ENCODE data around the gene GTF2B.
A peak's percentile ranks its signal among the peaks of the same experiment; 100 is the strongest.
"Not testable (repeated sequence)": the region's sequence is repeated elsewhere in the genome, so short reads cannot be mapped to it uniquely, and the experiment has no call there.

Gene GTF2B

GRCh38 chr1:88891318-88891950 lies at the start of gene GTF2B:
Gene GTF2B (minus strand): TSS chr1:88891567. CDS start chr1:88891499, 68 bp downstream.
- DNase-seq: peak; percentile 99

DNA sequence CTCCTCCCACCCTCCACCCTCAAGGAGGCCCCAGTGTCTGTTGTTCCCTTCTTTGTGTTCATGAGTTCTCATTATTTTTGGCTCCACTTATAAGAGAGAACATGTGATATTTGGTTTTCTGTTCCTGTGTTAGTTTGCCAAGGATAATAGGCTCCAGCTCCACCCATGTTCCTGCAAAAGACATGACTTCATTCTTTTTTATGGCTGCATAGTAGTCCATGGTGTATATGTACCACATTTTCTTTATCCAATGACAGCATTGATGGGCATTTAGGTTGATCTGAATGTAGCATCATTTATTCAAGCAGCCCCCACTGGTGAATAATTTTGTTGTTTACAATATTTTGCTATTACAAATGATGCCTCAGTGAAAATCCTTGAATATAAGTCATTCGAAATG lies 47.2 kb upstream of the GTF2B start:
- DNase-seq: not testable (repeated sequence)

DNA sequence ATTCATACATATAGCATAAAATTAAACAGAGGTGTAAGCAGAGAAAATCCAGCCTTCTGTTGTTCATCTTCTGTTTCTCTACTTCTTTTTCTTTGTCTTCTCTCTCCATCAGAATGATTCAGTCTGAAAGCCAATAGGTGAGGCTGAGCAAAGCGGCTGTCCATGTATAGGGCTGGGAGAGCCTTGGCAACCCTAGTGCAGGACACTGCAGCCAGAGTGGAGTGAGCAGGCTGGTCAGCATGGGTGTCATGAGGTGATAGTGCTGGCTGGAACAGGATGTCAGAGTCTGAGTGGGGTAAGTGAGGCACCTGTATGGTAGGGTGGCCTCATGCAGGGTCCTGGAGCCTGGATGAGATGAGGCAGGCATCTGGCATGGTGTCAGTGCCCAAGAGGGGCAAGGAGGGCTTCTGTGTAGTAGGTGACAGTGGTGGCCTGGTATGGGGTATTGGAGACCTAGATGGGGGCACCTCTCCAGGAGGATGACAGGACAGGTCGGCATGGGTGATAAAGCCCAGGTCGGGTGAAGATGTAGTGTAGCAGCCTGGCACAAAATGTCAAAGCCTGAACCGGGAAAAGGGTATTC lies 45.5 kb upstream of the GTF2B start:
- no peak for DNase-seq

DNA sequence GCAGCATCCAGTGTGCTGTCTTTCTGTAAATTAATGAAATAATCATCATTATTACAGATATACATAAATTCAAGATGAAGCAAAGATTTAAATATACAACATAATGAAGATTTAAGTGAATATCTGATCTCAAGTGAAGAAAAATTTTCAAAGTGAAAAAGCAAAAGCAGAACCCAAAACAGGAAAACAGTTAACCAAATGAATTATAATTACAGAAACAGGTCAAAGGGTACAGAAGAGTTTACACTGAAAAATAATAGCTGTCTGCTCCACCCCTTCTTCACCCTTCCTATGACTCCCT lies 44.8 kb upstream of the GTF2B start:
- DNase-seq: no peak

DNA sequence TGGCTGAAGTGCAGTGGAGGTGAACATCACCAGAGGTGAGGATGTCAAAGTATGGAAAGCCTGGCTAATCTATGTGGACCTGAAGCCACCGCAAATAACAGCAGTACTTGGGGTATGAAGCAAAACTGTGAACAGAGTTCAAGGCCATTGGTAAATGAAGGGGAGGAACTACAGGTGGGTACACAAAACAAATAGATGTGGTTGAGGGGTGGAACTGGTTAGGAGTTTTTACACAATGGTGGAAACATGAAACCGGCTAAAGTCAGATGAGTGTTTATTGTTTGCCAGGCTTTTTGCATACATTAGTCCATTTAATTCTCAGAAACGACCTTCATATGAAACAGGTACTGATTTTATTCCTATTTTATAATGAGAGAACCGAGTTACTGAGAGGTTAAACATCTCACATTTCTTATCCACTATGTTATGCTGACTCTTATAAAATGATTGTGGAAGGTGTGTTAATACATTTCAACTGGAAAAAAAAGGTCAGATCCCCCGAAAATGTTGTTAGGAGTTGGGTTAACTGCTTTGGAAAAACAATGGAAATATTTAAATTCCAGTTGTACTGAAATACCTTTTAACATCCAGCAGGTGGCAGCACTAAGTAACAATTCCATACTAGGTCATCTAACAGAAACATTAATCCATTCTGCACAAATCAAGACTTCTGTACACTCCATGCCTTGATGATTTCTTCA lies 44.3 kb upstream of the GTF2B start:
- DNase-seq: peak; percentile 73

DNA sequence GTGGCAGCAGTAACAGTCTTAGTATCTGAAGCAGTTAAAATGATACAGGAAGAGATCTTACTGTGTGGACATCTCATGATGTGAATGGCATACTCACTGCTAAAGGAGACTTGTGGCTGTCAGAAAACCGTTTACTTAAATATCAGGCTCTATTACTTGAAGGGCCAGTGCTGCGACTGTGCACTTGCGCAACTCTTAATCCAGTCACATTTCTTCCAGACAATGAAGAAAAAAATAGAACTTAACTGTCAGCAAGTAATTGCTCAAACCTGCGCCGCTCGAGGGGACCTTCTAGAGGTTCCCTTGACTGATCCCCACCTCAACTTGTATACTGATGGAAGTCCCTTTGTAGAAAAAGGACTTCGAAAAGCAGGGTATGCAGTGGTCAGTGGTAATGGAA lies 38.8 kb upstream of the GTF2B start:
- DNase-seq: not testable (repeated sequence)

DNA sequence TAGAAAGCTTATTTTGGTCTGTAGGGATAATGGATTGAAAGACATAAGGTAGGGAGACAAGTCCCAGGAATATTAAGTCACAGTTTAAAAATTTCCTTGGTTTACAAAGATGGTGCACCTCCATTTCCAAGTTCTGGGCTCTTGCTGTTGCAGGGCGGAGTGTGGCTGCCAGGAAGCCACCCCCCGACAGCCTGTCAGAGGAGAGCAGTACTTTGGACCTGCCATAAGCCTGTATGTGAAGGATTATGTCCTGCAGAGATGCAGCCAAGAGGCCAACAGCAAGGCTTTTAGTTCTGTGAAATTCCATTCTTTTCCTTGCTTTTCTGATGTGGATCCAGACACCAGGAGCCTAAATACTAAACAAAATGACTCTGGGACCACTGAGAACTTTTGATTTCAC lies 31.9 kb upstream of the GTF2B start:
- no peak for DNase-seq

- DNase-seq: peak; percentile 51
Measured at GRCh38 chr1:88922214-88922613, 30.8 kb upstream of the GTF2B start.

GRCh38 chr1:88920845-88921244 lies 29.5 kb upstream of the GTF2B start:
- DNase-seq: no peak

GRCh38 chr1:88917321-88918025 lies 26.1 kb upstream of the GTF2B start:
- no peak for DNase-seq

DNA sequence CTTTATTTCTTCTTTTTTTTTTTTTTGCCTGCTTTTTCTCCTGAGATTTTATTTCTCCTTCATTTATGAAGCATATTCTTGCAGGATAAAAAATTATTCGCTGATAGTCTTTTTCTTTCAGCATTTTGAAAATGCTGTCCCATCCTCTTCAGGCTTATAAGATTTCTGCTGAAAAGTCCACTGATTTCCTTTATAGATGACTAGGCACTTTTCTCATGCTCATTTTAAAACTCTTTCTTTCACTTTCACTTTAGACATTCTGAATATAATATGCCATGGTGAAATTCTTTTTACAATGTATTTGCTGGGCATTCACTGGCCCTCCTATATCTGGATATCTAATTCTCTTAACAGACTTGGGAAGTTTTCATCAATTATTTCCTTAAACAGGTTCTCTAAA lies 25.5 kb upstream of the GTF2B start:
- DNase-seq: peak; percentile 25

DNA sequence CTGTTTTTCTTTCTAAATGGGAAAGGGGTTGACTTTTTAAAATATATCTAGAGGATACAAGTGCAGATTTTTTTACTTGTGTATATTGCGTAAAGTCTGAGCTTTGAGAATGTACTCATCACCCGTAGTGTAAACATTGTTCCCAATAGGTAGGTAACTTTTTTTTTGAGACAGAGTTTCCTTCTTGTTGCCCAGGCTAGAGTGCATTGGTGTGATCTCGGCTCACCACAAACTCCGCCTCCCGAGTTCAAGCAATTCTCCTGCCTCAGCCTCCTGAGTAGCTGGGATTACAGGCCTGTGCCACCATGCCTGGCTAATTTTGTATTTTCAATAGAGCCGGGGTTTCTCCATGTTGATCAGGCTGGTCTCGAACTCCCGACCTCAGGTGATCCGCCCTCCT lies 20.4 kb upstream of the GTF2B start:
- not testable (repeated sequence) for DNase-seq

- no peak for DNase-seq
Measured at GRCh38 chr1:88911161-88911560, 19.8 kb upstream of the GTF2B start.

DNA sequence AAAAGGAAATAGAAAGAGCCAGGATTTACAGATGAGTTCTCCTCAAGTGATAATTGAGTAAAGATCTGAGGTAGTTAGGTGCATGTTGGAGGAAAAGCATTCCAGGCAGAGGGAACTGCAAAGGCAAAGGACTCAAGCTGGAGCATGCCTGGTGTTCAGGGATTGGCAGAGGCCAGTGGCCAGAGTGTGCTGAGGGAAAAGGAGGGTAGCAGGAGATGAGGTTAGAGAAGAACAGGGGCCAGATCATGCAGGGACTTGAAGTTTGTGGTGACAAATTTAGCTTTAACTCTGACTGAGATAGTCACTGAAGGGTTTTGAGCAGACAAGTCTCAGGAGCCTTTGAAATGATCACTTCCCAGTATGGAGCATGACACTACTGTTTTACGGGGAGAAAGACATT lies 19.0 kb upstream of the GTF2B start:
- no peak for DNase-seq

GRCh38 chr1:88900883-88901282 lies 9.5 kb upstream of the GTF2B start:
- DNase-seq: no peak

GRCh38 chr1:88897070-88897730 lies 5.8 kb upstream of the GTF2B start:
- DNase-seq: no peak

- DNase-seq: peak; percentile 97
Measured at GRCh38 chr1:88892357-88892877, 1.1 kb upstream of the GTF2B start.

GRCh38 chr1:88891951-88892340 lies 579 bp upstream of the GTF2B start:
- DNase-seq: peak; percentile 77

DNA sequence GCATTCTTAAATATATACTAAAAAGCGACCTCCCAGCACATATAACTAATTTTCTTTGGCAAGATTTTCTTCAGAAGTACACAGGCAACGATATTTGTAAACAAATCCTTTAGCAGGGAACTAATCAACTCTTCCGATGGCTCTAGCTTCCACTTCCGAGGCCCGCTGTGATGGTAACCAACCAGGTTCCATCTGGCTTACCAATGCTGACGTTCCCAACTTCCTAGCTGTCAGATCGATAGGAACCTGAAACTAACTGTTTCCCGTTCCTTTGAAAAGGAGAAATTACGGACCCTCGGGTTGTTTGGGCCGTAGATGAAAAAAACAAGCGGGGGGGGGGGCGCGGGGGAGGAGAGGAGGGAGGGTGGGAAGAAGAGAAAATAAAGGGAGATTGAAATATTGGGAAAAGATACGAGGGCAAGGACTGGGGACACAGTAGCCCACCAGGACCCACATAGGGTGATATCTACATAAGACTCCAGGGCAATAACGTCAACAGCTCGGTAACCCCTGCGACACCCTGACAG lies 513 bp downstream of the GTF2B start:
- DNase-seq: peak; percentile 60

DNA sequence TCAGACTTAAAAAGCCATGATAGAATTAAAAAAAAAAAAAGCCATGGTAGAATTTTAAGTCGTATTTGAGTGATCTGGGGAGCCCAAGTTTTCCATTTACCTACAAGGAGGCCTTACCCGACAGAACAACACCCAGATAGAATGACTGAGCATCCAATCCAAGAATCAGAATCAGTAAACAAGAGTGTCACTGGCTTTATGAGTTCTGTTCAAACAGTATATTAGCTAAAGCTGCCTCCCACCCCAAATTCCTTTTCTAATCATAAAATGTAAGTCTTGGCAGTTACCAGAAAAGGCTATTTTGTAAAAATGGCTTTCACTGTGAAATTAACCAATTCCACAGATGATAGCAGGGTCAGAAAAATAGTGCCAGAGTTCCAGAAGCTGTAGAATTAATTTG lies 1.2 kb downstream of the GTF2B start:
- peak; percentile 25 for DNase-seq

GRCh38 chr1:88888750-88889149 lies 2.6 kb downstream of the GTF2B start:
- no peak for DNase-seq

GRCh38 chr1:88885933-88886332 lies 5.4 kb downstream of the GTF2B start:
- no peak for DNase-seq

GRCh38 chr1:88883156-88883555 lies 8.2 kb downstream of the GTF2B start:
- DNase-seq: no peak

Data from DMS53 (cell line).